Calu3 (cell line): ENCODE measurements around the gene PRR16. TPM values are rescaled to one million over a fixed set of nuclear protein-coding genes. Genes with fewer than 3 reads are reported as not detected.
"Not testable (repeated sequence)": the region's sequence is repeated elsewhere in the genome, so short reads cannot be mapped to it uniquely, and the experiment has no call there.

Source experiments
- BruUV-seq: library from RNA; stranded (reverse); fragments of 400-500 nt; replicated peaks from 2 replicates; lab custom pipeline; 2021; lab: Mats Ljungman, UMichigan
- CTCF ChIA-PET: fragments of 300-600 bp; sonication (Branson Sonifier 250); formaldehyde crosslinking; loops from one replicate; lab custom pipeline; 2022; ENCODE audit warnings: antibody characterized with exemption; lab: Charles Lee
- DNase-seq: peaks from one replicate; pipeline ENCODE4 v3.0.0; 2022
- H3K27ac Mint-ChIP-seq: one replicate; pipeline ENCODE4 v1.8.0; 2022; ENCODE audit warnings: mixed read lengths; ENCODE audit not compliant: unreplicated experiment
- H3K27me3 Mint-ChIP-seq: one replicate; pipeline ENCODE4 v1.8.0; 2022; ENCODE audit warnings: mixed read lengths; ENCODE audit not compliant: unreplicated experiment
- H3K36me3 Mint-ChIP-seq: one replicate; pipeline ENCODE4 v1.8.0; 2022; ENCODE audit warnings: mild to moderate bottlenecking, moderate library complexity, mixed read lengths; ENCODE audit not compliant: insufficient read depth, unreplicated experiment
- H3K4me1 Mint-ChIP-seq: one replicate; pipeline ENCODE4 v1.8.0; 2022; ENCODE audit warnings: mild to moderate bottlenecking, low read depth, mixed read lengths; ENCODE audit not compliant: unreplicated experiment
- H3K4me3 Mint-ChIP-seq: one replicate; pipeline ENCODE4 v1.8.0; 2022; ENCODE audit warnings: mild to moderate bottlenecking, low read depth, moderate library complexity, mixed read lengths; ENCODE audit not compliant: unreplicated experiment
- H3K9me3 Mint-ChIP-seq: one replicate; pipeline ENCODE4 v1.8.0; 2022; ENCODE audit warnings: low read depth, mixed read lengths; ENCODE audit not compliant: unreplicated experiment
- CTCF ChIP-seq: fragments of 200-600 bp; IDR thresholded peaks from one replicate; pipeline ENCODE4 v1.8.0; 2022; ENCODE audit warnings: antibody characterized with exemption; ENCODE audit not compliant: unreplicated experiment
- intact Hi-C: fragments of 100-400 bp; cut with micrococcal nuclease; formaldehyde crosslinking; loops from one replicate; pipeline ENCODE4 v1.10.0; 2022; ENCODE audit not compliant: unreplicated experiment
- total RNA-seq: library from RNA; stranded (reverse); gene quantifications from 2 replicates; pipeline ENCODE4 v1.2.3, GENCODE V29; 2022

Gene PRR16
- total RNA-seq, 1 experiment from 2014 or later, result 2.9 TPM

GRCh38 chr5:120697147-120697546, 233.0 kb downstream of the PRR16 start:
- DNase-seq, result no peak
- Mint-ChIP-seq H3K27ac (no peak overlapping the region), H3K36me3 (no peaks in the 10 kb centered on the region), H3K27me3 (no peaks in the 10 kb centered on the region), H3K9me3 (peaks cover 3% of the 10 kb centered on the region), H3K4me3 (no peak overlapping the region), H3K4me1 (peaks cover 9% of the 10 kb centered on the region)
- CTCF ChIA-PET, result no interaction called here
- no peak for TF ChIP-seq CTCF
- no TSS peak for BruUV-seq
- intact Hi-C loops, result no loop called here

- H3K4me1 Mint-ChIP-seq, H3K27ac Mint-ChIP-seq, H3K27me3 Mint-ChIP-seq, intact Hi-C loops, H3K4me3 Mint-ChIP-seq, H3K36me3 Mint-ChIP-seq, CTCF ChIA-PET, H3K9me3 Mint-ChIP-seq, DNase-seq, BruUV-seq: not testable (repeated sequence)
Observed at GRCh38 chr5:120697670-120698327, 233.7 kb downstream of the PRR16 start.

- H3K27ac Mint-ChIP-seq, H3K4me3 Mint-ChIP-seq, DNase-seq, CTCF ChIA-PET, H3K36me3 Mint-ChIP-seq, BruUV-seq, H3K4me1 Mint-ChIP-seq, H3K9me3 Mint-ChIP-seq, intact Hi-C loops, H3K27me3 Mint-ChIP-seq: not testable (repeated sequence)
Observed at GRCh38 chr5:120700653-120701052, 236.6 kb downstream of the PRR16 start.

- CTCF ChIA-PET, intact Hi-C loops, H3K36me3 Mint-ChIP-seq, H3K9me3 Mint-ChIP-seq, H3K4me3 Mint-ChIP-seq, H3K27me3 Mint-ChIP-seq, H3K27ac Mint-ChIP-seq, BruUV-seq, DNase-seq, H3K4me1 Mint-ChIP-seq: not testable (repeated sequence)
Observed at GRCh38 chr5:120702817-120703538, 238.9 kb downstream of the PRR16 start.

- CTCF ChIA-PET, result no interaction called here
- TF ChIP-seq CTCF, result no peak
- no TSS peak for BruUV-seq
- intact Hi-C loops, result no loop called here
- H3K9me3 Mint-ChIP-seq, result no peaks in the 10 kb centered on the region
- H3K27ac Mint-ChIP-seq, result no peak overlapping the region
- DNase-seq, result no peak
- no peaks in the 10 kb centered on the region for H3K27me3 Mint-ChIP-seq
- peaks cover 9% of the 10 kb centered on the region for H3K4me1 Mint-ChIP-seq
- H3K4me3 Mint-ChIP-seq, result no peak overlapping the region
- no peaks in the 10 kb centered on the region for H3K36me3 Mint-ChIP-seq
Observed at GRCh38 chr5:120703918-120704587, 240.0 kb downstream of the PRR16 start.
